ENCODE data around the gene MAFF. TPM values are rescaled to one million over a fixed set of nuclear protein-coding genes. Genes with fewer than 3 reads are reported as not detected.
A peak's percentile ranks its signal among the peaks of the same experiment; 100 is the strongest.

Gene MAFF
- total and polyA plus RNA-seq, 2 donors (not counting 1 experiment from before 2014, with no cell fraction given) = 8.8 to 26.3 TPM

GRCh38 chr22:38218661-38219622 is 17.1 kb downstream of the MAFF start:
- Histone ChIP-seq H3K27me3 (ENCODE audit: control insufficient read depth, insufficient read depth, low read length) (no peaks in the 10 kb centered on the region), H3K36me3 (ENCODE audit: control insufficient read depth, insufficient read depth, low read length) (peaks cover 20% of the 10 kb centered on the region), H3K4me2 (ENCODE audit: extremely low read depth, insufficient read depth, low read length) (no peak overlapping the region), H3K79me2 (ENCODE audit: control insufficient read depth, insufficient read depth, low read length) (no peaks in the 10 kb centered on the region), H4K20me1 (ENCODE audit: control insufficient read depth, extremely low read depth, insufficient read depth, low read length) (no peaks in the 10 kb centered on the region), H3K9ac (ENCODE audit: insufficient read depth, low read length) (peak overlapping the region; percentile 51), H3K4me3 (replicated peaks in 1 of 4; ENCODE audit: control extremely low read depth in 1 of 4, insufficient read depth in 1 of 4, low read depth in 3 of 4, low read length in 4 of 4) (no peak overlapping the region), H3K4me1 (ENCODE audit: control insufficient read depth, extremely low read depth, insufficient read depth, low read length) (peaks cover 17% of the 10 kb centered on the region), H3K27ac (ENCODE audit: insufficient read depth, low read length) (peak overlapping the region; percentile 90), H3K9me3 (ENCODE audit: control insufficient read depth, insufficient read depth, low read depth, low read length) (no peaks in the 10 kb centered on the region), H2AFZ (ENCODE audit: low read length) (no peak overlapping the region)
- peak; percentile 83 to 98 for DNase-seq (ENCODE audit: low read depth in 2 of 2)
- TF ChIP-seq EZH2 (IDR thresholded peaks at IDR 0.05; ENCODE audit: low read length, missing control alignments) (no peak), CTCF (conservative IDR thresholded peaks at IDR 0.05 in 1 of 2, IDR thresholded peaks at IDR 0.05 in 1 of 2; ENCODE audit: low read depth in 1 of 2, low read length in 2 of 2) (no peak)

- H3K9me3 ChIP-seq (ENCODE audit: control insufficient read depth, insufficient read depth, low read depth, low read length) = no peaks in the 10 kb centered on the region
- TF ChIP-seq CTCF (conservative IDR thresholded peaks at IDR 0.05 in 1 of 2, IDR thresholded peaks at IDR 0.05 in 1 of 2; ENCODE audit: low read depth in 1 of 2, low read length in 2 of 2) (no peak), EZH2 (IDR thresholded peaks at IDR 0.05; ENCODE audit: low read length, missing control alignments) (no peak)
- no peak overlapping the region for H3K4me2 ChIP-seq (ENCODE audit: extremely low read depth, insufficient read depth, low read length)
- H3K4me3 ChIP-seq (replicated peaks in 1 of 4; ENCODE audit: control extremely low read depth in 1 of 4, insufficient read depth in 1 of 4, low read depth in 3 of 4, low read length in 4 of 4) = no peak overlapping the region
- no peaks in the 10 kb centered on the region for H3K27me3 ChIP-seq (ENCODE audit: control insufficient read depth, insufficient read depth, low read length)
- no peak for DNase-seq (ENCODE audit: low read depth in 2 of 2)
- peaks cover 17% of the 10 kb centered on the region for H3K4me1 ChIP-seq (ENCODE audit: control insufficient read depth, extremely low read depth, insufficient read depth, low read length)
- no peaks in the 10 kb centered on the region for H4K20me1 ChIP-seq (ENCODE audit: control insufficient read depth, extremely low read depth, insufficient read depth, low read length)
- H3K9ac ChIP-seq (ENCODE audit: insufficient read depth, low read length) = no peak overlapping the region
- H2AFZ ChIP-seq (ENCODE audit: low read length) = no peak overlapping the region
- H3K27ac ChIP-seq (ENCODE audit: insufficient read depth, low read length) = peak overlapping the region; percentile 90
- peaks cover 18% of the 10 kb centered on the region for H3K36me3 ChIP-seq (ENCODE audit: control insufficient read depth, insufficient read depth, low read length)
- no peaks in the 10 kb centered on the region for H3K79me2 ChIP-seq (ENCODE audit: control insufficient read depth, insufficient read depth, low read length)
These were observed 17.8 kb downstream of the MAFF start for GRCh38 chr22:38219632-38220031.

- Histone ChIP-seq H3K27ac (ENCODE audit: insufficient read depth, low read length) (peak overlapping the region; percentile 90), H3K36me3 (ENCODE audit: control insufficient read depth, insufficient read depth, low read length) (peaks cover 20% of the 10 kb centered on the region), H3K27me3 (ENCODE audit: control insufficient read depth, insufficient read depth, low read length) (no peaks in the 10 kb centered on the region), H3K4me1 (ENCODE audit: control insufficient read depth, extremely low read depth, insufficient read depth, low read length) (peaks cover 17% of the 10 kb centered on the region), H3K4me2 (ENCODE audit: extremely low read depth, insufficient read depth, low read length) (no peak overlapping the region), H2AFZ (ENCODE audit: low read length) (no peak overlapping the region), H3K4me3 (replicated peaks in 1 of 4; ENCODE audit: control extremely low read depth in 1 of 4, insufficient read depth in 1 of 4, low read depth in 3 of 4, low read length in 4 of 4) (no peak overlapping the region), H4K20me1 (ENCODE audit: control insufficient read depth, extremely low read depth, insufficient read depth, low read length) (no peaks in the 10 kb centered on the region), H3K9ac (ENCODE audit: insufficient read depth, low read length) (no peak overlapping the region), H3K9me3 (ENCODE audit: control insufficient read depth, insufficient read depth, low read depth, low read length) (no peaks in the 10 kb centered on the region), H3K79me2 (ENCODE audit: control insufficient read depth, insufficient read depth, low read length) (no peaks in the 10 kb centered on the region)
- no peak for DNase-seq (ENCODE audit: low read depth in 2 of 2)
- TF ChIP-seq CTCF (conservative IDR thresholded peaks at IDR 0.05 in 1 of 2, IDR thresholded peaks at IDR 0.05 in 1 of 2; ENCODE audit: low read depth in 1 of 2, low read length in 2 of 2) = no peak
- no peak for TF ChIP-seq EZH2 (IDR thresholded peaks at IDR 0.05; ENCODE audit: low read length, missing control alignments)
These were observed 18.4 kb downstream of the MAFF start for GRCh38 chr22:38220163-38220562.

Data from fibroblast of lung (primary cell).